GM12875 (cell line): ENCODE data around the gene SLU7.

Experiments
- H3K4me3 ChIP-seq: one replicate; pipeline ENCODE4 v1.5.1; 2011; ENCODE audit warnings: low read depth, low read length, control low read depth
- CTCF ChIP-seq: IDR thresholded peaks from 2 replicates; pipeline ENCODE4 v1.5.1; 2011; ENCODE audit warnings: low read depth, mild to moderate bottlenecking, control low read depth, inconsistent platforms, low read length, moderate library complexity, borderline replicate concordance; ENCODE audit not compliant: insufficient read depth

SLU7 gene

GRCh38 chr5:160399402-160400353 is 19.2 kb downstream of the SLU7 start, which contains the start of gene FAM200C:
Gene FAM200C, minus strand, starts transcription at chr5:160400054. Its CDS starts 4,564 bp downstream, at chr5:160395490.
- peak within 1 kb of the TSS; percentile 87 for H3K4me3 ChIP-seq
- TF ChIP-seq CTCF: no peak

DNA sequence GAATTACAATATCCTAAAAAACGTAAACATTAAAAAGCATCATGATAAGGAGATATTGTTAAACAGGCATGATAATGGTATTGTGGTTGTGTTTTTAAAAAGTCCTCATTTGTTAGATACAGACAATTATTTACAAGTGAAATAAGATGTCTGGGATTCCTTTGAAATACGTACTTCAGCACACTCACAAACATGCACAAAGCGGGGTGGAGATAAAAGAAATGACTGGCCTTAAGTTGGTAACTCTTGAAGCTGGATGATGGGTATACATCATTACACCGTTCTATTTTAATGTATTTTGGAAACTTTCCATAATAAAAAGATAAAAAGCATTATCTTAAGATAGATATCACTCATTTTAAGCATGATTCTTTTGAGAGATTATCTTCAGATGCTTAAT is 20.1 kb downstream of the SLU7 start:
- peak overlapping the region; percentile 87 for H3K4me3 ChIP-seq
- no peak for TF ChIP-seq CTCF

DNA sequence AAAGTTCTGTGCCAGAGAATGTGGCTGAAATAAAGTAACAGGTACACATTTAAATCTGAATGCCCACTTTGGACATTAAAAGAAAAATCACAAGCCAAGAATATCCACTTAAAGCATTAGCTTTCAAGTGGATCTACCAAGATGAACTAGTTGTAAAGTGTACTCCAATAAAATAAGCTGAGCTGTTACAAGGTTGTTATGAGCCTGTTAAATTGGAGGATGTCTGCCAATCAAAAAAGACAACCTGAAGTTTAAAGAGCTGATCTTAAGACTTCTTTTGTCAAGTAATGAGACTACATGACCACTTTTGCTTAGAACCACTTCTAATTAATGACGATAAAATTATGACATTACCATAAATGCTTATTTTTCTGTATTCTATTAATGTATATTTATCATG is 21.4 kb downstream of the SLU7 start:
- H3K4me3 ChIP-seq: no peak overlapping the region
- no peak for TF ChIP-seq CTCF

DNA sequence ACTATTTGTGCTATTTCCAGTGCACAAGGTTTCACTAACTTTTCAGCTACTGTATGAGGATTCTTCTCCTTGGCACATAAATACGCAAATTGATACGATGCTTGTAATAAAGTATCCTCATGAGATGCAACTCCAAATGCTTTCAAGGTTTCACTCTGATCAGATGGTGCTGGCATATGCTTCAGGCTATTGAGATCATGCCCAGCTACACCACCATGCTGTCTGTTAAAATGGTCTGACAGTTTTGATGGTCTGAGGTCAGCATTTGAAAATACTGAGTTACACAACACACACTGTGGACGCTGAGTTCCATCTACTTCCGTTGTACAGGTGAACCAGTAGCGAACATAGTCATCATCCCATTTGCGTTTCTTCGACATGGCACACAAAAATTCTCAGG is 23.8 kb downstream of the SLU7 start:
- no peak overlapping the region for H3K4me3 ChIP-seq
- no peak for TF ChIP-seq CTCF

GRCh38 chr5:160390787-160391696 is 27.8 kb downstream of the SLU7 start:
- peak; percentile 5; the same call in 1 of the 2 replicates for TF ChIP-seq CTCF
- no peak overlapping the region for H3K4me3 ChIP-seq

- no peak overlapping the region for H3K4me3 ChIP-seq
- no peak for TF ChIP-seq CTCF
Measured at GRCh38 chr5:160387445-160387844, 31.4 kb downstream of the SLU7 start.
